ENCODE data around the gene MRPL33. TPM values are rescaled to one million over a fixed set of nuclear protein-coding genes. Genes with fewer than 3 reads are reported as not detected.
A peak's percentile ranks its signal among the peaks of the same experiment; 100 is the strongest.
"Not testable (repeated sequence)": the region's sequence is repeated elsewhere in the genome, so short reads cannot be mapped to it uniquely, and the experiment has no call there.

The MRPL33 gene
- total RNA-seq, 2 experiments from 2014 or later = 47.9 to 57.8 TPM

GRCh38 chr2:27746325-27746724, 25.2 kb upstream of the MRPL33 start:
- peaks cover 26% of the 10 kb centered on the region for H3K27me3 Mint-ChIP-seq (ENCODE audit: low read depth)
- no peak overlapping the region for H3K27ac Mint-ChIP-seq
- POLR2A ChIA-PET = no interaction called here
- ATAC-seq (no peak), DNase-seq (no peak)
- H3K36me3 Mint-ChIP-seq (ENCODE audit: low read depth) = peaks cover 4% of the 10 kb centered on the region
- no peak overlapping the region for H3K4me3 Mint-ChIP-seq
- CTCF ChIA-PET = no interaction called here
- peaks cover 8% of the 10 kb centered on the region for H3K9me3 Mint-ChIP-seq (ENCODE audit: insufficient read depth)
- H3K4me1 Mint-ChIP-seq (ENCODE audit: low read depth) = no peaks in the 10 kb centered on the region

GRCh38 chr2:27747827-27748352, 23.6 kb upstream of the MRPL33 start:
- H3K4me3 Mint-ChIP-seq = no peak overlapping the region
- no peak for ATAC-seq
- DNase-seq = no peak
- H3K9me3 Mint-ChIP-seq (ENCODE audit: insufficient read depth) = peaks cover 8% of the 10 kb centered on the region
- peaks cover 29% of the 10 kb centered on the region for H3K27me3 Mint-ChIP-seq (ENCODE audit: low read depth)
- no peak overlapping the region for H3K27ac Mint-ChIP-seq
- H3K4me1 Mint-ChIP-seq (ENCODE audit: low read depth) = no peaks in the 10 kb centered on the region
- peaks cover 4% of the 10 kb centered on the region for H3K36me3 Mint-ChIP-seq (ENCODE audit: low read depth)
- POLR2A ChIA-PET = no interaction called here
- CTCF ChIA-PET = no interaction called here

GRCh38 chr2:27748803-27749554, 22.5 kb upstream of the MRPL33 start:
- H3K27me3 Mint-ChIP-seq (ENCODE audit: low read depth) = peaks cover 29% of the 10 kb centered on the region
- ATAC-seq; DNase-seq; POLR2A ChIA-PET; CTCF ChIA-PET; H3K9me3 Mint-ChIP-seq (ENCODE audit: insufficient read depth); H3K4me1 Mint-ChIP-seq (ENCODE audit: low read depth); H3K36me3 Mint-ChIP-seq (ENCODE audit: low read depth); H3K4me3 Mint-ChIP-seq; H3K27ac Mint-ChIP-seq: not testable (repeated sequence)

GRCh38 chr2:27751377-27751776, 20.1 kb upstream of the MRPL33 start:
- Mint-ChIP-seq H3K36me3 (ENCODE audit: low read depth) (peaks cover 4% of the 10 kb centered on the region), H3K9me3 (ENCODE audit: insufficient read depth) (peaks cover 8% of the 10 kb centered on the region), H3K4me3 (no peak overlapping the region), H3K27me3 (ENCODE audit: low read depth) (peaks cover 18% of the 10 kb centered on the region), H3K4me1 (ENCODE audit: low read depth) (no peaks in the 10 kb centered on the region), H3K27ac (no peak overlapping the region)
- no peak for DNase-seq
- CTCF ChIA-PET = no interaction called here
- POLR2A ChIA-PET = no interaction called here
- no peak for ATAC-seq

GRCh38 chr2:27752551-27753237, 18.8 kb upstream of the MRPL33 start:
- no peak for DNase-seq
- Mint-ChIP-seq H3K27me3 (ENCODE audit: low read depth) (peaks cover 18% of the 10 kb centered on the region), H3K36me3 (ENCODE audit: low read depth) (peaks cover 4% of the 10 kb centered on the region), H3K27ac (no peak overlapping the region), H3K4me3 (no peak overlapping the region), H3K9me3 (ENCODE audit: insufficient read depth) (peaks cover 8% of the 10 kb centered on the region), H3K4me1 (ENCODE audit: low read depth) (no peaks in the 10 kb centered on the region)
- CTCF ChIA-PET = no interaction called here
- ATAC-seq = no peak
- POLR2A ChIA-PET = no interaction called here

- POLR2A ChIA-PET = interaction anchor here (1.0 kb wide), 1 partner anchor 669 kb away, joined by 3 read pairs; no protein-coding TSS in a partner anchor
- H3K27ac Mint-ChIP-seq = no peak overlapping the region
Measured at GRCh38 chr2:27754138-27754588, 17.4 kb upstream of the MRPL33 start.

GRCh38 chr2:27754831-27755230, 16.7 kb upstream of the MRPL33 start:
- H3K4me1 Mint-ChIP-seq (ENCODE audit: low read depth) = no peaks in the 10 kb centered on the region
- no peak overlapping the region for H3K27ac Mint-ChIP-seq
- no peak for DNase-seq
- H3K27me3 Mint-ChIP-seq (ENCODE audit: low read depth) = peaks cover 2% of the 10 kb centered on the region
- CTCF ChIA-PET = interaction anchor here (0.7 to 2.0 kb wide), 21 partner anchors 10 to 739 kb away, joined by 3 to 7 read pairs (median 3); no protein-coding TSS in a partner anchor
- no peaks in the 10 kb centered on the region for H3K9me3 Mint-ChIP-seq (ENCODE audit: insufficient read depth)
- no peaks in the 10 kb centered on the region for H3K36me3 Mint-ChIP-seq (ENCODE audit: low read depth)
- no peak for ATAC-seq
- H3K4me3 Mint-ChIP-seq = no peak overlapping the region
- POLR2A ChIA-PET = interaction anchor here (1.0 kb wide), 1 partner anchor 669 kb away, joined by 3 read pairs; no protein-coding TSS in a partner anchor

More at GRCh38 chr2:27754138-27754588, 17.4 kb upstream of the MRPL33 start:
- Mint-ChIP-seq H3K27me3 (ENCODE audit: low read depth) (peaks cover 8% of the 10 kb centered on the region), H3K9me3 (ENCODE audit: insufficient read depth) (no peaks in the 10 kb centered on the region), H3K36me3 (ENCODE audit: low read depth) (no peaks in the 10 kb centered on the region), H3K4me1 (ENCODE audit: low read depth) (no peaks in the 10 kb centered on the region), H3K4me3 (no peak overlapping the region)
- CTCF ChIA-PET = interaction anchor here (0.7 to 2.0 kb wide), 24 partner anchors 9 to 739 kb away, joined by 3 to 7 read pairs (median 3); no protein-coding TSS in a partner anchor
- DNase-seq = peak; percentile 81
- peak; percentile 94 for ATAC-seq

GRCh38 chr2:27756091-27756490, 15.4 kb upstream of the MRPL33 start:
- CTCF ChIA-PET = interaction anchor here (1.3 to 1.5 kb wide), 2 partner anchors 52 to 663 kb away, joined by 3 to 5 read pairs; no protein-coding TSS in a partner anchor
- no peaks in the 10 kb centered on the region for H3K9me3 Mint-ChIP-seq (ENCODE audit: insufficient read depth)
- peaks cover 2% of the 10 kb centered on the region for H3K27me3 Mint-ChIP-seq (ENCODE audit: low read depth)
- H3K36me3 Mint-ChIP-seq (ENCODE audit: low read depth) = no peaks in the 10 kb centered on the region
- DNase-seq = no peak
- no peak overlapping the region for H3K27ac Mint-ChIP-seq
- peaks cover 3% of the 10 kb centered on the region for H3K4me1 Mint-ChIP-seq (ENCODE audit: low read depth)
- no peak for ATAC-seq
- POLR2A ChIA-PET = no interaction called here
- H3K4me3 Mint-ChIP-seq = no peak overlapping the region

- DNase-seq = no peak
- H3K27me3 Mint-ChIP-seq (ENCODE audit: low read depth) = peaks cover 2% of the 10 kb centered on the region
- ChIA-PET CTCF (interaction anchor here (1.5 kb wide), 1 partner anchor 663 kb away, joined by 5 read pairs; no protein-coding TSS in a partner anchor), POLR2A (no interaction called here)
- H3K4me1 Mint-ChIP-seq (ENCODE audit: low read depth) = peaks cover 3% of the 10 kb centered on the region
- no peak overlapping the region for H3K4me3 Mint-ChIP-seq
- no peaks in the 10 kb centered on the region for H3K36me3 Mint-ChIP-seq (ENCODE audit: low read depth)
- no peak for ATAC-seq
- no peaks in the 10 kb centered on the region for H3K9me3 Mint-ChIP-seq (ENCODE audit: insufficient read depth)
- H3K27ac Mint-ChIP-seq = no peak overlapping the region
Measured at GRCh38 chr2:27756544-27757498, 14.7 kb upstream of the MRPL33 start.

- Mint-ChIP-seq H3K9me3 (ENCODE audit: insufficient read depth) (no peaks in the 10 kb centered on the region), H3K36me3 (ENCODE audit: low read depth) (no peaks in the 10 kb centered on the region), H3K27me3 (ENCODE audit: low read depth) (peaks cover 9% of the 10 kb centered on the region), H3K4me1 (ENCODE audit: low read depth) (peaks cover 12% of the 10 kb centered on the region), H3K4me3 (no peak overlapping the region), H3K27ac (no peak overlapping the region)
- ATAC-seq (no peak), DNase-seq (no peak)
- CTCF ChIA-PET = interaction anchor here (2.3 kb wide), 1 partner anchor 9 kb away, joined by 5 read pairs; no protein-coding TSS in a partner anchor
- POLR2A ChIA-PET = interaction anchor here (0.6 kb wide), 1 partner anchor 348 kb away, joined by 3 read pairs; no protein-coding TSS in a partner anchor
Measured at GRCh38 chr2:27762951-27763906, 8.3 kb upstream of the MRPL33 start.

Data from activated CD8-positive, alpha-beta T cell treated with anti-CD3 and anti-CD28 coated beads, Interleukin-2, amount 10 ng/mL, durations not matched to agents 7 days and 5 days (primary cell).